GM18951 (cell line): Measurements from ENCODE around the gene ASPSCR1.

ENCODE experiments used
- POLR2A ChIP-seq: IDR thresholded peaks from 4 replicates; pipeline ENCODE4 v1.6.1; 2011; ENCODE audit warnings: mild to moderate bottlenecking; ENCODE audit not compliant: insufficient read length, insufficient read depth; ENCODE audit errors: extremely low read depth
- in situ Hi-C: fragments of 300-500 bp; cut with MboI; formaldehyde crosslinking; loops from one replicate; pipeline ENCODE4 v1.12.0; 2022; ENCODE audit warnings: low sequenced_read_pairs, mixed read lengths, inconsistent platforms; ENCODE audit not compliant: unreplicated experiment

ASPSCR1 gene

GRCh38 chr17:81977211-81977808 is at the start of gene ASPSCR1:
Gene ASPSCR1 (plus strand): TSS chr17:81977629. CDS start chr17:81977647, 18 bp downstream.
- TF ChIP-seq POLR2A = peak; percentile 97
- in situ Hi-C loops = no loop called here

- TF ChIP-seq POLR2A = peak; percentile 47
- in situ Hi-C loops = no loop called here
These were observed 49.5 kb upstream of the ASPSCR1 start, which contains the start of gene MAFG for GRCh38 chr17:81927653-81928543. Gene MAFG (minus strand): TSS chr17:81927735. CDS start chr17:81923185, 4,550 bp downstream.

- in situ Hi-C loops = no loop called here
- no peak for TF ChIP-seq POLR2A
These were observed 48.7 kb upstream of the ASPSCR1 start for GRCh38 chr17:81928544-81929252.

GRCh38 chr17:81929253-81930141 is 47.9 kb upstream of the ASPSCR1 start:
- in situ Hi-C loops = no loop called here
- TF ChIP-seq POLR2A = no peak

- in situ Hi-C loops = no loop called here
- no peak for TF ChIP-seq POLR2A
These were observed 47.0 kb upstream of the ASPSCR1 start for GRCh38 chr17:81930142-81931125.

GRCh38 chr17:81931189-81931556 is 46.3 kb upstream of the ASPSCR1 start:
- no peak for TF ChIP-seq POLR2A

GRCh38 chr17:81931557-81932332 is 45.7 kb upstream of the ASPSCR1 start:
- TF ChIP-seq POLR2A = no peak
- in situ Hi-C loops = no loop called here

More at GRCh38 chr17:81931189-81931556, 46.3 kb upstream of the ASPSCR1 start:
- in situ Hi-C loops = no loop called here

GRCh38 chr17:81932333-81932983 is 45.0 kb upstream of the ASPSCR1 start:
- in situ Hi-C loops = no loop called here
- no peak for TF ChIP-seq POLR2A

GRCh38 chr17:81933178-81933699 is 44.2 kb upstream of the ASPSCR1 start:
- in situ Hi-C loops = no loop called here
- TF ChIP-seq POLR2A = peak; percentile 7

GRCh38 chr17:81934098-81934757 is 43.2 kb upstream of the ASPSCR1 start:
- in situ Hi-C loops = no loop called here

More at GRCh38 chr17:81934098-81934757, 43.2 kb upstream of the ASPSCR1 start:
- no peak for TF ChIP-seq POLR2A
